DMS53 treated with DMSO at 0.1 percent for 48 hours (cell line): ENCODE data around the gene UPF2.
"Not testable (repeated sequence)": the region's sequence is repeated elsewhere in the genome, so short reads cannot be mapped to it uniquely, and the experiment has no call there.

Source experiments
- DNase-seq: peaks from one replicate; lab custom pipeline; 2025; ENCODE audit not compliant: unreplicated experiment; lab: John Stamatoyannopoulos, UW

Gene UPF2

GRCh38 chr10:12042797-12043651, at the start of gene UPF2:
UPF2 (minus strand) TSS chr10:12042809; CDS start chr10:12035423, 7,386 bp downstream.
- peak; percentile 99 for DNase-seq

- DNase-seq, result no peak
These were observed 48.8 kb upstream of the UPF2 start for GRCh38 chr10:12091421-12091820.

- DNase-seq, result no peak
These were observed 46.3 kb upstream of the UPF2 start for GRCh38 chr10:12088919-12089318.

- DNase-seq, result no peak
These were observed 39.4 kb upstream of the UPF2 start for GRCh38 chr10:12081879-12082557.

- DNase-seq, result no peak
These were observed 38.9 kb upstream of the UPF2 start for GRCh38 chr10:12081470-12081869.

- no peak for DNase-seq
These were observed 35.1 kb upstream of the UPF2 start for GRCh38 chr10:12077580-12078180.

GRCh38 chr10:12073526-12073925, 30.9 kb upstream of the UPF2 start:
- DNase-seq, result no peak

- DNase-seq, result not testable (repeated sequence)
These were observed 28.8 kb upstream of the UPF2 start for GRCh38 chr10:12071441-12071840.

- DNase-seq, result peak; percentile 98
These were observed 26.1 kb upstream of the UPF2 start, which contains the start of gene DHTKD1 for GRCh38 chr10:12068449-12069269. DHTKD1 (plus strand) TSS chr10:12068954; CDS start chr10:12069034, 80 bp downstream.

- DNase-seq, result no peak
These were observed 24.7 kb upstream of the UPF2 start for GRCh38 chr10:12067336-12067735.

GRCh38 chr10:12063483-12063818, 20.8 kb upstream of the UPF2 start:
- DNase-seq, result no peak

- no peak for DNase-seq
These were observed 20.3 kb upstream of the UPF2 start for GRCh38 chr10:12062754-12063482.

- DNase-seq, result no peak
These were observed 18.5 kb upstream of the UPF2 start for GRCh38 chr10:12061124-12061523.

GRCh38 chr10:12056748-12057147, 14.1 kb upstream of the UPF2 start:
- DNase-seq, result no peak

GRCh38 chr10:12055732-12056131, 13.1 kb upstream of the UPF2 start:
- DNase-seq, result no peak

GRCh38 chr10:12051241-12051640, 8.6 kb upstream of the UPF2 start:
- no peak for DNase-seq

- no peak for DNase-seq
These were observed 7.9 kb upstream of the UPF2 start for GRCh38 chr10:12050528-12050927.

- no peak for DNase-seq
These were observed 5.9 kb upstream of the UPF2 start for GRCh38 chr10:12048547-12048946.

- no peak for DNase-seq
These were observed 3.0 kb upstream of the UPF2 start for GRCh38 chr10:12045596-12045995.

- DNase-seq, result no peak
These were observed 206 bp downstream of the UPF2 start for GRCh38 chr10:12042409-12042796.
